ENCODE results near the gene CIB4.
A peak's percentile ranks its signal among the peaks of the same experiment; 100 is the strongest.

Gene CIB4

DNA sequence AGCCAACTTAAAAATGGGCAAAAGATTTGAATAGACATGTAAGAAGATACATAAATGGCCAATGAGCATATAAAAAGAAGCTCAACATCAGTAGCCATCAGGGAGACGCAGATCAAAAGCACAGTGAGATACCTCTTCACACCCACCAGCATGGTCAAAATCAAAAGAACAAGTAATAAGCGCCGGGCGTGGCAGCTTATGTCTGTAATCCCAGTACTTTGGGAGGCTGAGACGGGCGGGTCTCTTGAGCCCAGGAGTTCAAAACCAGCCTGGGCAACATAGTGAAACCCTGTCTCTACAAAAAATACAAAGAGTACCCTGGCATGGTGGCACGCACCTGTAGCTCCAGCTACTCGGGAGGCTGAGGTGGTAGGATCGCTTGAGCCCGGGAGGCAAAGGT lies 4.6 kb upstream of the CIB4 start:
- in situ Hi-C loops (cut with HindIII; ENCODE audit: low pct_ligation_motif_present, low sequenced_read_pairs), result no loop called here
- TF ChIP-seq, protein P1, sequence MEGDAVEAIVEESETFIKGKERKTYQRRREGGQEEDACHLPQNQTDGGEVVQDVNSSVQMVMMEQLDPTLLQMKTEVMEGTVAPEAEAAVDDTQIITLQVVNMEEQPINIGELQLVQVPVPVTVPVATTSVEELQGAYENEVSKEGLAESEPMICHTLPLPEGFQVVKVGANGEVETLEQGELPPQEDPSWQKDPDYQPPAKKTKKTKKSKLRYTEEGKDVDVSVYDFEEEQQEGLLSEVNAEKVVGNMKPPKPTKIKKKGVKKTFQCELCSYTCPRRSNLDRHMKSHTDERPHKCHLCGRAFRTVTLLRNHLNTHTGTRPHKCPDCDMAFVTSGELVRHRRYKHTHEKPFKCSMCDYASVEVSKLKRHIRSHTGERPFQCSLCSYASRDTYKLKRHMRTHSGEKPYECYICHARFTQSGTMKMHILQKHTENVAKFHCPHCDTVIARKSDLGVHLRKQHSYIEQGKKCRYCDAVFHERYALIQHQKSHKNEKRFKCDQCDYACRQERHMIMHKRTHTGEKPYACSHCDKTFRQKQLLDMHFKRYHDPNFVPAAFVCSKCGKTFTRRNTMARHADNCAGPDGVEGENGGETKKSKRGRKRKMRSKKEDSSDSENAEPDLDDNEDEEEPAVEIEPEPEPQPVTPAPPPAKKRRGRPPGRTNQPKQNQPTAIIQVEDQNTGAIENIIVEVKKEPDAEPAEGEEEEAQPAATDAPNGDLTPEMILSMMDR (IDR thresholded peaks at IDR 0.05; ENCODE audit: low read depth, low read length, missing control alignments), result no peak
- Histone ChIP-seq H3K27me3 (replicated peaks) (peaks cover 12% of the 10 kb centered on the region), H3K27ac (no peak overlapping the region), H3K4me3 (ENCODE audit: low read depth, low read length) (no peak overlapping the region), H3K36me3 (replicated peaks) (no peaks in the 10 kb centered on the region)
- no peak for DNase-seq

DNA sequence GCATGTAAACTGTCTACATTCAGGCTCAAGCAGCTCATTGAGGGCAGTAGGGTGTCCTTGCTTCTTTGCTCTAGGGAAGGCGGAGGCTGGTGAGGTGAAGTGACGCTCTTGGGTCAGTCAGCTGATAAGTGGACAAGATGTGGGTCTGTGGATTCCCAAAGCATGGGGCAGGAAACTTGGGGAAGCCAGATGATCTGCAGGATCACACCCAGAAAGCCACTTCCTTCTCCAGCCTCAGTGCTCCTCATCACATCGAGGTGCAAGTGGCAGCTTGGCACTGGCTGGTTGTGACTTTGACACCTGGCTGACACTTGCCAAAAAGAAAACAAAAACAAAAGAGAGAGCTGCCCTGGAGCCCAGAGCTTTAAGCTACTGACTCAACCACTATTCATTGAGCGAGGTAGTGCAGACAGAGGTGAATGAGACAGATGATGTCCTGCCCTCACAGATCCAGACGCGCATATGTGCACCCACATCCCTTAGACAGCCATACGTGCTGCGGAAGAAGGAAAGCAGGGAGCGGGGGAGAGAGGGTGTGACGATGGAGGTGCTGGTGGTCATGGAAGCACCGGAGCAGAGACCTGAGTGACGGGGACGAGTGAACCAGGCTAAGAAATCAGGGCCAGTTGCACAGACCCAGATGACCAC lies 3.1 kb upstream of the CIB4 start:
- TF ChIP-seq, protein P1 (IDR thresholded peaks at IDR 0.05; ENCODE audit: low read depth, low read length, missing control alignments), result no peak
- Histone ChIP-seq H3K27me3 (replicated peaks) (peaks cover 12% of the 10 kb centered on the region), H3K36me3 (replicated peaks) (no peaks in the 10 kb centered on the region), H3K27ac (no peak overlapping the region), H3K4me3 (ENCODE audit: low read depth, low read length) (no peak overlapping the region)
- DNase-seq, result no peak
- in situ Hi-C loops (cut with HindIII; ENCODE audit: low pct_ligation_motif_present, low sequenced_read_pairs), result no loop called here

DNA sequence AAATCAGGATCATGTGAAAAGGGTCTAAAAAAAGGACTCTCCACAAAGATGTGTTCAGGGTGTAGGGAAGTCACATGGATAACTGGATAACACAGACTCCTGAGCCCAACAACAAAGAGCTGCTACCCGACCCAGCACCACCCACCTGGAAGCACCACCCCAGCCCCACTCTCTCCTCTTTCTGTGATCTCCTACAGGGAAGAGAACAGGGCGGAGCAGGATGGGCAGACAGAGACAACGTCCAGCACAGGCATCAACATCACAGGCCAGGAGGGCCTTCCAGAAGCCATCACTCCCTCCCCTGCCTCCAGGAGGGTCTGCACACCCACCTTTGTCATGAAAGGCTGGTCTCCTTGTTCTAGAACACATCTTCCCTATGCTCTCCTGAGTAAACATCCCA lies 1.3 kb upstream of the CIB4 start:
- TF ChIP-seq, protein P1 (IDR thresholded peaks at IDR 0.05; ENCODE audit: low read depth, low read length, missing control alignments), result no peak
- no peak for DNase-seq

DNA sequence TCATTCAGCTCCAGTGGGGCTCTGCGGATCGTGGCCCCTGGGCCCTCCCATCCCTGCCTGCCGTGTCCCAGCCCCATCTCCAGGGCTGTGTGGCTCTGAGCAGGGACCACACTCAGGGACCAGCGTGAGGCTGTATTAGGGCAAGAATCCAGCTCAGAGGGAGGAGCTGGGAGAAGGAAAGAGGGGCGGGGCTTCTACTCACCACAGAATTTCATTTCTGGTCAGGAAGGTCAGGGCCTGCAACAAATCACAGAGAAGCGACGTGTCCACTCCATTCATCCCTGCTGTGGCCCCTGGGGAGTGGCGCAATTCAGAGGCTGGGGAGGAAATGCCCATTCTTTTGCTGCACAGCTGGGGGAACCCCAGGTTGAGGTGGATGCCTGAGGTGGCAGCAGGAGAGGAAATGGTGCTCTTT lies 828 bp downstream of the CIB4 start:
- peak; percentile 45 for DNase-seq
- no peak overlapping the region for H3K27ac ChIP-seq
- in situ Hi-C loops (cut with HindIII; ENCODE audit: low pct_ligation_motif_present, low sequenced_read_pairs), result no loop called here
- no peak overlapping the region for H3K4me3 ChIP-seq (ENCODE audit: low read depth, low read length)
- no peaks in the 10 kb centered on the region for H3K36me3 ChIP-seq (replicated peaks)
- H3K27me3 ChIP-seq (replicated peaks), result peaks cover 6% of the 10 kb centered on the region
- TF ChIP-seq, protein P1 (IDR thresholded peaks at IDR 0.05; ENCODE audit: low read depth, low read length, missing control alignments), result no peak

More for the DNA sequence above, 1.3 kb upstream of the CIB4 start:
- Histone ChIP-seq H3K27me3 (replicated peaks) (peaks cover 13% of the 10 kb centered on the region), H3K4me3 (ENCODE audit: low read depth, low read length) (no peak overlapping the region), H3K36me3 (replicated peaks) (no peaks in the 10 kb centered on the region), H3K27ac (no peak overlapping the region)
- in situ Hi-C loops (cut with HindIII; ENCODE audit: low pct_ligation_motif_present, low sequenced_read_pairs), result no loop called here

DNA sequence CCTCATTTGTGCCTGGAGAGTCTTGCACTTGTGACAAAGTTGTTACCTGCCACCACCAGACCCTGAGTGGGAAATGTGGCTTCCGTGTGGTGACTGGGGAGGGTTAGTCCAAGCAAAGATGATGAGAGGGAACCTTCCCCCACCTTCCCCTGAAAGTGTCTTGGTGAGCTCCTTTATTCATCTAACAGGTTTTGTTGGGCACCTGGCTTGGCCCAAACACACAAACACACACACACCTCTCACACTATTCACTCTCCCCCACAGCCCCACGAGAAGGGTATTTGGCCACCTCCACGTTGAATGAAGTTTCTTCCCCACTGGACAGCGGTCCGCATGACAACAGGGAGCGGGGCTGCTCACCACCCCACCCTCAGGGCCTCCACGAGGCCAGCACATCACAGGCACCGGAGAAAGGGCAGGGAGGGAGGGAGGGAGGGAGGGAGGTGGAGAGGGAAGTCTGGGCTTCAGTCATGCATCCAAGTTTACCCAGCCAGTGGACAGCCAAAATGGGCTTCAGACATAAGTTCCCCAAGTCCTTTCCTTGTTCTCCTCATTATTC lies 1.4 kb downstream of the CIB4 start:
- H3K36me3 ChIP-seq (replicated peaks), result no peaks in the 10 kb centered on the region
- H3K27me3 ChIP-seq (replicated peaks), result peaks cover 6% of the 10 kb centered on the region
- TF ChIP-seq, protein P1 (IDR thresholded peaks at IDR 0.05; ENCODE audit: low read depth, low read length, missing control alignments), result no peak
- no peak overlapping the region for H3K4me3 ChIP-seq (ENCODE audit: low read depth, low read length)
- H3K27ac ChIP-seq, result no peak overlapping the region
- in situ Hi-C loops (cut with HindIII; ENCODE audit: low pct_ligation_motif_present, low sequenced_read_pairs), result no loop called here
- DNase-seq, result no peak
